Esophagus muscularis mucosa (tissue), 4 donors: Measurements from ENCODE around the gene CAMK1D. TPM values are rescaled to one million over a fixed set of nuclear protein-coding genes. Genes with fewer than 3 reads are reported as not detected.

Source experiments
- DNase-seq: peaks from one replicate; pipeline ENCODE4 v3.0.0-alpha.2; 2017; ENCODE audit errors: extremely low spot score
- H3K27ac ChIP-seq, 4 donors: fragments of 200-600 bp; sonication (generic); replicated peaks in 1 of 4; 1 replicate in 3 of 4; 2 replicates in 1 of 4; pipeline ENCODE4 v1.5.1; 2016 to 2019; ENCODE audit warnings: mild to moderate bottlenecking in 1 of 4
- H3K27me3 ChIP-seq, 4 donors: fragments of 200-600 bp; sonication (generic); one replicate each; pipeline versions ENCODE4 v1.5.1 to v1.6.0; 2016 to 2019
- H3K36me3 ChIP-seq, 4 donors: fragments of 200-600 bp; sonication (generic); one replicate each; pipeline ENCODE4 v1.5.1; 2016 to 2019
- H3K4me1 ChIP-seq, 4 donors: fragments of 200-600 bp; sonication (generic); one replicate each; pipeline ENCODE4 v1.5.1; 2016 to 2019
- H3K4me3 ChIP-seq, 4 donors: fragments of 200-600 bp; sonication (generic); 1 replicate in 2 of 4; 2 replicates in 2 of 4; pipeline ENCODE4 v1.5.1; 2016 to 2019; ENCODE audit warnings: mild to moderate bottlenecking in 4 of 4, moderate library complexity in 1 of 4
- H3K9me3 ChIP-seq, 4 donors: fragments of 200-600 bp; sonication (generic); 1 replicate in 3 of 4; 2 replicates in 1 of 4; pipeline ENCODE4 v1.5.1; 2016 to 2019
- CTCF ChIP-seq, 3 experiments: fragments of 200-600 bp in 2 of 3; fragments of 450-650 bp in 1 of 3; sonication (generic) in 2 of 3; IDR thresholded peaks; one replicate each; pipeline ENCODE4 v1.5.1; 2017 to 2019; ENCODE audit warnings: antibody characterized with exemption in 3 of 3, mild to moderate bottlenecking in 2 of 3, moderate library complexity in 1 of 3
- EP300 ChIP-seq: sonication (generic); formaldehyde crosslinking; IDR thresholded peaks from one replicate; pipeline ENCODE4 v1.6.1; 2017; ENCODE audit warnings: antibody characterized with exemption
- POLR2A ChIP-seq: fragments of 450-650 bp; IDR thresholded peaks from one replicate; pipeline ENCODE4 v1.6.1; 2017; ENCODE audit warnings: antibody characterized with exemption, moderate library complexity, mild to moderate bottlenecking, low read depth
- POLR2AphosphoS5 ChIP-seq, 2 donors: sonication (generic); formaldehyde crosslinking; IDR thresholded peaks; one replicate each; pipeline ENCODE4 v1.6.1; 2017; ENCODE audit warnings: antibody characterized with exemption in 2 of 2
- WGBS: methylation state at CpG from one replicate; pipeline ENCODE4 v1.1.5; 2018; 5-methylcytosine and 5-hydroxymethylcytosine counted together
- intact Hi-C: fragments of 100-400 bp; cut with DNase I; formaldehyde crosslinking; loops from one replicate; pipeline ENCODE4 v1.15.1; 2023
- total RNA-seq, 4 donors: library from RNA; depleted of rRNA; stranded (reverse); fragments of >200 nt; gene quantifications; one replicate each; pipeline versions ENCODE4 v1.1.0 to v1.2.1, GENCODE V29; 2016

Gene CAMK1D
- total RNA-seq, 4 donors from 2014 or later: 8.4 to 15.4 (median 11.3) TPM

GRCh38 chr10:12556039-12556438 lies 206.7 kb downstream of the CAMK1D start:
- no peak for DNase-seq
- Histone ChIP-seq H3K27ac (no peak overlapping the region), H3K4me1 (peaks cover 0 to 11% (median 4%) of the 10 kb centered on the region in 4 donors), H3K36me3 (peaks cover 0 to 10% (median 4%) of the 10 kb centered on the region in 4 donors), H3K27me3 (no peaks in the 10 kb centered on the region), H3K4me3 (no peak overlapping the region), H3K9me3 (no peaks in the 10 kb centered on the region)
- TF ChIP-seq EP300 (no peak), POLR2AphosphoS5 (IDR thresholded peaks at IDR 0.05) (no peak), CTCF (IDR thresholded peaks at IDR 0.05) (no peak), POLR2A (no peak)
- 76% methylated on average over 5 of the region's 5 CpGs for WGBS
- intact Hi-C loops: no loop called here

- H3K27me3 ChIP-seq: no peaks in the 10 kb centered on the region
- H3K9me3 ChIP-seq: no peaks in the 10 kb centered on the region
- intact Hi-C loops: no loop called here
- DNase-seq: no peak
- WGBS: 77% methylated on average over 10 of the region's 11 CpGs
- no peaks in the 10 kb centered on the region for H3K36me3 ChIP-seq
- no peak overlapping the region for H3K4me3 ChIP-seq
- H3K27ac ChIP-seq: no peak overlapping the region
- TF ChIP-seq POLR2A (no peak), POLR2AphosphoS5 (IDR thresholded peaks at IDR 0.05) (no peak), CTCF (IDR thresholded peaks at IDR 0.05) (no peak), EP300 (no peak)
- peaks cover 0 to 11% (median 8%) of the 10 kb centered on the region in 4 donors for H3K4me1 ChIP-seq
Measured at GRCh38 chr10:12559578-12560178, 210.3 kb downstream of the CAMK1D start.

- H3K36me3 ChIP-seq: no peaks in the 10 kb centered on the region
- no peak for DNase-seq
- no peaks in the 10 kb centered on the region for H3K27me3 ChIP-seq
- TF ChIP-seq CTCF (IDR thresholded peaks at IDR 0.05): no peak
- TF ChIP-seq POLR2A: no peak
- TF ChIP-seq POLR2AphosphoS5 (IDR thresholded peaks at IDR 0.05): no peak
- TF ChIP-seq EP300: no peak
- intact Hi-C loops: no loop called here
- H3K4me1 ChIP-seq: peaks cover 0 to 12% (median 6%) of the 10 kb centered on the region in 4 donors
- H3K9me3 ChIP-seq: no peaks in the 10 kb centered on the region
- H3K4me3 ChIP-seq: no peak overlapping the region
- WGBS: 95% methylated on average over 8 of the region's 8 CpGs
- no peak overlapping the region for H3K27ac ChIP-seq
Measured at GRCh38 chr10:12561307-12561706, 212.0 kb downstream of the CAMK1D start.

- H3K9me3 ChIP-seq: no peaks in the 10 kb centered on the region
- H3K4me3 ChIP-seq: no peak overlapping the region
- H3K4me1 ChIP-seq: peaks cover 0 to 16% (median 6%) of the 10 kb centered on the region in 4 donors
- intact Hi-C loops: no loop called here
- H3K36me3 ChIP-seq: no peaks in the 10 kb centered on the region
- no peaks in the 10 kb centered on the region for H3K27me3 ChIP-seq
- H3K27ac ChIP-seq: no peak overlapping the region
- TF ChIP-seq CTCF (IDR thresholded peaks at IDR 0.05) (no peak), POLR2A (no peak), EP300 (no peak), POLR2AphosphoS5 (IDR thresholded peaks at IDR 0.05) (no peak)
- no peak for DNase-seq
Measured at GRCh38 chr10:12561720-12562119, 212.4 kb downstream of the CAMK1D start.

GRCh38 chr10:12563489-12563888 lies 214.1 kb downstream of the CAMK1D start:
- H3K4me3 ChIP-seq: no peak overlapping the region
- TF ChIP-seq EP300 (no peak), CTCF (IDR thresholded peaks at IDR 0.05) (no peak), POLR2AphosphoS5 (IDR thresholded peaks at IDR 0.05) (no peak)
- no peaks in the 10 kb centered on the region for H3K9me3 ChIP-seq
- H3K36me3 ChIP-seq: no peaks in the 10 kb centered on the region
- H3K27me3 ChIP-seq: no peaks in the 10 kb centered on the region
- H3K4me1 ChIP-seq: peaks cover 0 to 26% (median 10%) of the 10 kb centered on the region in 4 donors
- intact Hi-C loops: no loop called here
- H3K27ac ChIP-seq: no peak overlapping the region
- DNase-seq: no peak
- WGBS: 85% methylated on average over 3 of the region's 3 CpGs
